ENCODE results near the gene REEP3. TPM values are rescaled to one million over a fixed set of nuclear protein-coding genes. Genes with fewer than 3 reads are reported as not detected.

REEP3 gene
- total and polyA plus RNA-seq, 2 donors (not counting 1 experiment from before 2014, with no cell fraction given), result 2.2 to 8.8 TPM

GRCh38 chr10:63505562-63505961 lies 15.6 kb upstream of the REEP3 start:
- ATAC-seq (ENCODE audit: low read depth) (no peak), DNase-seq (no peak)
- Histone ChIP-seq H2AFZ (ENCODE audit: insufficient read depth, low read depth, low read length, poor library complexity, severe bottlenecking) (no peak overlapping the region), H3K27me3 (replicated peaks in 1 of 4; ENCODE audit: control extremely low read depth in 1 of 4, control insufficient read depth in 3 of 4, insufficient read depth in 4 of 4, low read length in 3 of 4) (no peaks in the 10 kb centered on the region), H3K27ac (ENCODE audit: low read length in 2 of 2) (no peak overlapping the region), H3K9me3 (ENCODE audit: control extremely low read depth in 1 of 3, control insufficient read depth in 2 of 3, insufficient read depth in 1 of 3, low read length in 2 of 3) (no peaks in the 10 kb centered on the region), H3K4me1 (ENCODE audit: control insufficient read depth in 2 of 2, insufficient read depth in 2 of 2, low read length in 2 of 2) (no peaks in the 10 kb centered on the region), H3K4me2 (replicated peaks; ENCODE audit: low read depth, low read length, poor library complexity, severe bottlenecking) (no peak overlapping the region), H4K20me1 (ENCODE audit: control insufficient read depth, insufficient read depth, low read length, poor library complexity, severe bottlenecking) (peaks cover 30% of the 10 kb centered on the region), H3K4me3 (ENCODE audit: control extremely low read depth in 1 of 5, extremely low read depth in 1 of 5, insufficient read depth in 1 of 5, low read depth in 2 of 5, low read length in 4 of 5) (no peak overlapping the region), H3K9ac (ENCODE audit: low read length) (no peak overlapping the region), H3K79me2 (ENCODE audit: control insufficient read depth, insufficient read depth, low read length) (peaks cover 64% of the 10 kb centered on the region), H3K36me3 (replicated peaks in 1 of 2; ENCODE audit: control extremely low read depth in 1 of 2, control insufficient read depth in 1 of 2, extremely low read depth in 1 of 2, insufficient read depth in 2 of 2, low read length in 1 of 2) (no peaks in the 10 kb centered on the region)
- no CpG with 5 or more reads among the region's 2 CpGs for WGBS (ENCODE audit: insufficient coverage)
- TF ChIP-seq CTCF (IDR thresholded peaks at IDR 0.05), result no peak
- no peak for TF ChIP-seq EZH2 (IDR thresholded peaks at IDR 0.05; ENCODE audit: borderline replicate concordance, insufficient read depth, low read depth, low read length, poor library complexity, severe bottlenecking)
- no peaks in the 10 kb centered on the region for H3K9me3 Mint-ChIP-seq (ENCODE audit: insufficient read depth)
- no peak overlapping the region for H3K4me3 Mint-ChIP-seq
- intact Hi-C loops (cut with micrococcal nuclease), result no loop called here
- ChIA-PET POLR2A (interaction anchor here (0.6 kb wide), 1 partner anchor 11 kb away, joined by 4 read pairs; no protein-coding TSS in a partner anchor), CTCF (interaction anchor here (0.7 to 1.4 kb wide), 4 partner anchors 11 to 288 kb away, joined by 3 to 4 read pairs (median 3); no protein-coding TSS in a partner anchor)
- peaks cover 15% of the 10 kb centered on the region for H3K4me1 Mint-ChIP-seq
- no peak overlapping the region for H3K27ac Mint-ChIP-seq
- H3K27me3 Mint-ChIP-seq, result no peaks in the 10 kb centered on the region

- WGBS (ENCODE audit: insufficient coverage), result no CpG with 5 or more reads among the region's 1 CpG
- Histone ChIP-seq H3K36me3 (replicated peaks in 1 of 2; ENCODE audit: control extremely low read depth in 1 of 2, control insufficient read depth in 1 of 2, extremely low read depth in 1 of 2, insufficient read depth in 2 of 2, low read length in 1 of 2) (no peaks in the 10 kb centered on the region), H4K20me1 (ENCODE audit: control insufficient read depth, insufficient read depth, low read length, poor library complexity, severe bottlenecking) (peaks cover 36% of the 10 kb centered on the region), H2AFZ (ENCODE audit: insufficient read depth, low read depth, low read length, poor library complexity, severe bottlenecking) (no peak overlapping the region), H3K27me3 (replicated peaks in 1 of 4; ENCODE audit: control extremely low read depth in 1 of 4, control insufficient read depth in 3 of 4, insufficient read depth in 4 of 4, low read length in 3 of 4) (no peaks in the 10 kb centered on the region), H3K79me2 (ENCODE audit: control insufficient read depth, insufficient read depth, low read length) (peaks cover 69% of the 10 kb centered on the region), H3K9ac (ENCODE audit: low read length) (no peak overlapping the region), H3K4me3 (ENCODE audit: control extremely low read depth in 1 of 5, extremely low read depth in 1 of 5, insufficient read depth in 1 of 5, low read depth in 2 of 5, low read length in 4 of 5) (no peak overlapping the region), H3K9me3 (ENCODE audit: control extremely low read depth in 1 of 3, control insufficient read depth in 2 of 3, insufficient read depth in 1 of 3, low read length in 2 of 3) (no peaks in the 10 kb centered on the region), H3K4me2 (replicated peaks; ENCODE audit: low read depth, low read length, poor library complexity, severe bottlenecking) (no peak overlapping the region), H3K27ac (ENCODE audit: low read length in 2 of 2) (no peak overlapping the region), H3K4me1 (ENCODE audit: control insufficient read depth in 2 of 2, insufficient read depth in 2 of 2, low read length in 2 of 2) (no peaks in the 10 kb centered on the region)
- ChIA-PET CTCF (interaction anchor here (0.9 kb wide), 1 partner anchor 12 kb away, joined by 4 read pairs; no protein-coding TSS in a partner anchor), POLR2A (no interaction called here)
- no peaks in the 10 kb centered on the region for H3K9me3 Mint-ChIP-seq (ENCODE audit: insufficient read depth)
- TF ChIP-seq CTCF (IDR thresholded peaks at IDR 0.05), result no peak
- no peak for TF ChIP-seq EZH2 (IDR thresholded peaks at IDR 0.05; ENCODE audit: borderline replicate concordance, insufficient read depth, low read depth, low read length, poor library complexity, severe bottlenecking)
- H3K27ac Mint-ChIP-seq, result no peak overlapping the region
- DNase-seq, result no peak
- H3K4me1 Mint-ChIP-seq, result peaks cover 15% of the 10 kb centered on the region
- no peak for ATAC-seq (ENCODE audit: low read depth)
- no peaks in the 10 kb centered on the region for H3K27me3 Mint-ChIP-seq
- intact Hi-C loops (cut with micrococcal nuclease), result no loop called here
- no peak overlapping the region for H3K4me3 Mint-ChIP-seq
Measured at GRCh38 chr10:63506554-63506953, 14.6 kb upstream of the REEP3 start.

Measured in B cell (primary cell).